ENCODE measurements around the gene TJP1. TPM values are rescaled to one million over a fixed set of nuclear protein-coding genes. Genes with fewer than 3 reads are reported as not detected.

The TJP1 gene
- total RNA-seq, 1 experiment from 2014 or later, result 181 TPM

DNA sequence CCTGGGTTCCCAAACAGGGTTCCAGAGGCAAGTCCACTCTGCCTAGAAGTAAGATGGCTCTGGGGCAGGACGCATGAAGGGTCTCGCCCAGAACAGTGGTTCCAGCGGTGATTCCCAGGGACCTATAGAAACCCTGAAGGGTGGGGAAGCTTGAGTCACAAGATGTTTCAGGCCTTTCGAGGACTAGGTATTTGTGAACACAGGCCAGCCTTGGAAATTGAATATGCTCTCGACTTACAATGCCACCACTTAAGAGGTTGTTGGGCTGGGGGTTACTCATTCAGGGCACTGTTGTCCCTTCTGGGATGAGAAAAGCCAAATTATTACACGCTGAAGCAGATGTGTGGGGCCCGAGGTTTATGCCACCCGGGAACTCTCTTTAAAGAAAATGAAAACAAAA is 152.0 kb downstream of the TJP1 start:
- Histone ChIP-seq H3K4me3 (ENCODE audit: low read depth, low read length) (no peak overlapping the region), H3K9me3 (no peaks in the 10 kb centered on the region), H3K36me3 (ENCODE audit: control insufficient read depth, insufficient read depth, low read length) (no peaks in the 10 kb centered on the region), H3K27me3 (replicated peaks; ENCODE audit: control insufficient read depth, insufficient read depth, low read length) (no peaks in the 10 kb centered on the region), H3K4me1 (peaks cover 11% of the 10 kb centered on the region)
- CTCF ChIA-PET, result no interaction called here
- no TSS peak for BruUV-seq (replicated peaks)
- DNase-seq, result no peak
- H3K27ac Mint-ChIP-seq (ENCODE audit: unreplicated experiment), result peak overlapping the region; percentile 15
- H3K9me3 Mint-ChIP-seq (ENCODE audit: unreplicated experiment), result no peaks in the 10 kb centered on the region
- peaks cover 1% of the 10 kb centered on the region for H3K27me3 Mint-ChIP-seq (ENCODE audit: insufficient read depth, unreplicated experiment)
- no peak overlapping the region for H3K4me3 Mint-ChIP-seq (ENCODE audit: unreplicated experiment)
- H3K36me3 Mint-ChIP-seq (ENCODE audit: insufficient read depth, unreplicated experiment), result no peaks in the 10 kb centered on the region
- H3K4me1 Mint-ChIP-seq (ENCODE audit: low read depth, unreplicated experiment), result no peaks in the 10 kb centered on the region
- intact Hi-C loops (cut with micrococcal nuclease; ENCODE audit: unreplicated experiment), result no loop called here
- POLR2A ChIA-PET, result no interaction called here
- no peak for TF ChIP-seq CTCF (IDR thresholded peaks at IDR 0.05; ENCODE audit: insufficient read depth in 1 of 2, low read depth in 1 of 2, low read length in 1 of 2, severe bottlenecking in 1 of 2, unreplicated experiment in 1 of 2)

- Histone ChIP-seq H3K9me3 (no peaks in the 10 kb centered on the region), H3K4me1 (peaks cover 8% of the 10 kb centered on the region), H3K4me3 (ENCODE audit: low read depth, low read length) (no peak overlapping the region), H3K36me3 (ENCODE audit: control insufficient read depth, insufficient read depth, low read length) (no peaks in the 10 kb centered on the region), H3K27me3 (replicated peaks; ENCODE audit: control insufficient read depth, insufficient read depth, low read length) (no peaks in the 10 kb centered on the region)
- H3K27ac Mint-ChIP-seq (ENCODE audit: unreplicated experiment), result peak overlapping the region; percentile 15
- POLR2A ChIA-PET, result no interaction called here
- TF ChIP-seq CTCF (IDR thresholded peaks at IDR 0.05; ENCODE audit: insufficient read depth in 1 of 2, low read depth in 1 of 2, low read length in 1 of 2, severe bottlenecking in 1 of 2, unreplicated experiment in 1 of 2), result no peak
- intact Hi-C loops (cut with micrococcal nuclease; ENCODE audit: unreplicated experiment), result no loop called here
- DNase-seq, result no peak
- H3K4me3 Mint-ChIP-seq (ENCODE audit: unreplicated experiment), result no peak overlapping the region
- no TSS peak for BruUV-seq (replicated peaks)
- H3K9me3 Mint-ChIP-seq (ENCODE audit: unreplicated experiment), result no peaks in the 10 kb centered on the region
- H3K27me3 Mint-ChIP-seq (ENCODE audit: insufficient read depth, unreplicated experiment), result peaks cover 4% of the 10 kb centered on the region
- H3K4me1 Mint-ChIP-seq (ENCODE audit: low read depth, unreplicated experiment), result no peaks in the 10 kb centered on the region
- CTCF ChIA-PET, result no interaction called here
- H3K36me3 Mint-ChIP-seq (ENCODE audit: insufficient read depth, unreplicated experiment), result no peaks in the 10 kb centered on the region
Observed at GRCh38 chr15:29669823-29670222, 152.4 kb downstream of the TJP1 start.

DNA sequence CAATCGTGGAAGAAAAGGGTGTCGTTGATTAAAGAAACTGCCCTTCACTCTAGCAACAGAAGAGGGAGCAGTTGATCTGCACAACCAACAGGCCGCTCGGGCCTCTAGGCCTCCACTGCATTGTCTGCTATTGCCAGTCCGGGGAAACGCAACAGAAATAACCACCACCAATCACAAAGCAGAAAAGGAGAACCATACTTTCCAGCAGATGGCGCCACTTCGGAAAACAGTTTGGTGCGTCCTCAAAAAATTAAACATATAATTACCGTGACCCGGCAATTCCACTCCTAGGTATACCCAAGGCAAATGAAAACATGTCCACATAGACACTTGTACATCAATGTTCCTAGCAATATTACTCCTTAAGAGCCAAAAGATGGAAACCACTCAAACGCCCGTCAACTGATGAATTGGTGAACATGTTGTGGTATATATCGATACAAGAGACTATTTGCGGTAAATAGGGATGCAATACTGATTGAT is 154.1 kb downstream of the TJP1 start:
- no peak overlapping the region for H3K4me3 Mint-ChIP-seq (ENCODE audit: unreplicated experiment)
- Histone ChIP-seq H3K27me3 (replicated peaks; ENCODE audit: control insufficient read depth, insufficient read depth, low read length) (no peaks in the 10 kb centered on the region), H3K4me3 (ENCODE audit: low read depth, low read length) (no peak overlapping the region), H3K9me3 (no peaks in the 10 kb centered on the region), H3K36me3 (ENCODE audit: control insufficient read depth, insufficient read depth, low read length) (no peaks in the 10 kb centered on the region), H3K4me1 (peaks cover 8% of the 10 kb centered on the region)
- POLR2A ChIA-PET, result no interaction called here
- peaks cover 4% of the 10 kb centered on the region for H3K27me3 Mint-ChIP-seq (ENCODE audit: insufficient read depth, unreplicated experiment)
- intact Hi-C loops (cut with micrococcal nuclease; ENCODE audit: unreplicated experiment), result loop anchor here (1.0 kb wide), 7 partner anchors 12 to 362 kb away; no protein-coding TSS in a partner anchor
- CTCF ChIA-PET, result interaction anchor here (0.7 to 1.0 kb wide), 2 partner anchors 11 to 257 kb away, joined by 3 to 4 read pairs; no protein-coding TSS in a partner anchor
- no peaks in the 10 kb centered on the region for H3K4me1 Mint-ChIP-seq (ENCODE audit: low read depth, unreplicated experiment)
- TF ChIP-seq CTCF (IDR thresholded peaks at IDR 0.05; ENCODE audit: insufficient read depth in 1 of 2, low read depth in 1 of 2, low read length in 1 of 2, severe bottlenecking in 1 of 2, unreplicated experiment in 1 of 2), result peak; percentile 84 to 89
- H3K9me3 Mint-ChIP-seq (ENCODE audit: unreplicated experiment), result no peaks in the 10 kb centered on the region
- DNase-seq, result peak; percentile 88 to 91
- H3K27ac Mint-ChIP-seq (ENCODE audit: unreplicated experiment), result no peak overlapping the region
- BruUV-seq (replicated peaks), result no TSS peak
- H3K36me3 Mint-ChIP-seq (ENCODE audit: insufficient read depth, unreplicated experiment), result no peaks in the 10 kb centered on the region
